ENCODE data around the gene ARHGAP9.

- TF ChIP-seq, protein P1, sequence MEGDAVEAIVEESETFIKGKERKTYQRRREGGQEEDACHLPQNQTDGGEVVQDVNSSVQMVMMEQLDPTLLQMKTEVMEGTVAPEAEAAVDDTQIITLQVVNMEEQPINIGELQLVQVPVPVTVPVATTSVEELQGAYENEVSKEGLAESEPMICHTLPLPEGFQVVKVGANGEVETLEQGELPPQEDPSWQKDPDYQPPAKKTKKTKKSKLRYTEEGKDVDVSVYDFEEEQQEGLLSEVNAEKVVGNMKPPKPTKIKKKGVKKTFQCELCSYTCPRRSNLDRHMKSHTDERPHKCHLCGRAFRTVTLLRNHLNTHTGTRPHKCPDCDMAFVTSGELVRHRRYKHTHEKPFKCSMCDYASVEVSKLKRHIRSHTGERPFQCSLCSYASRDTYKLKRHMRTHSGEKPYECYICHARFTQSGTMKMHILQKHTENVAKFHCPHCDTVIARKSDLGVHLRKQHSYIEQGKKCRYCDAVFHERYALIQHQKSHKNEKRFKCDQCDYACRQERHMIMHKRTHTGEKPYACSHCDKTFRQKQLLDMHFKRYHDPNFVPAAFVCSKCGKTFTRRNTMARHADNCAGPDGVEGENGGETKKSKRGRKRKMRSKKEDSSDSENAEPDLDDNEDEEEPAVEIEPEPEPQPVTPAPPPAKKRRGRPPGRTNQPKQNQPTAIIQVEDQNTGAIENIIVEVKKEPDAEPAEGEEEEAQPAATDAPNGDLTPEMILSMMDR (conservative IDR thresholded peaks at IDR 0.05 in 1 of 2, IDR thresholded peaks at IDR 0.05 in 1 of 2; ENCODE audit: low read depth in 1 of 2, low read length in 2 of 2): no peak
- peak; percentile 58 for TF ChIP-seq EZH2 (IDR thresholded peaks at IDR 0.05; ENCODE audit: low read length, missing control alignments)
Measured at GRCh38 chr12:57475271-57476161, 4.2 kb downstream of the ARHGAP9 start.
